Measurements from ENCODE around the gene ANAPC7. TPM values are rescaled to one million over a fixed set of nuclear protein-coding genes. Genes with fewer than 3 reads are reported as not detected.

Gene ANAPC7, protein sequence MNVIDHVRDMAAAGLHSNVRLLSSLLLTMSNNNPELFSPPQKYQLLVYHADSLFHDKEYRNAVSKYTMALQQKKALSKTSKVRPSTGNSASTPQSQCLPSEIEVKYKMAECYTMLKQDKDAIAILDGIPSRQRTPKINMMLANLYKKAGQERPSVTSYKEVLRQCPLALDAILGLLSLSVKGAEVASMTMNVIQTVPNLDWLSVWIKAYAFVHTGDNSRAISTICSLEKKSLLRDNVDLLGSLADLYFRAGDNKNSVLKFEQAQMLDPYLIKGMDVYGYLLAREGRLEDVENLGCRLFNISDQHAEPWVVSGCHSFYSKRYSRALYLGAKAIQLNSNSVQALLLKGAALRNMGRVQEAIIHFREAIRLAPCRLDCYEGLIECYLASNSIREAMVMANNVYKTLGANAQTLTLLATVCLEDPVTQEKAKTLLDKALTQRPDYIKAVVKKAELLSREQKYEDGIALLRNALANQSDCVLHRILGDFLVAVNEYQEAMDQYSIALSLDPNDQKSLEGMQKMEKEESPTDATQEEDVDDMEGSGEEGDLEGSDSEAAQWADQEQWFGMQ
- 12.6 and 33.4 TPM in 2 replicates for total RNA-seq

DNA sequence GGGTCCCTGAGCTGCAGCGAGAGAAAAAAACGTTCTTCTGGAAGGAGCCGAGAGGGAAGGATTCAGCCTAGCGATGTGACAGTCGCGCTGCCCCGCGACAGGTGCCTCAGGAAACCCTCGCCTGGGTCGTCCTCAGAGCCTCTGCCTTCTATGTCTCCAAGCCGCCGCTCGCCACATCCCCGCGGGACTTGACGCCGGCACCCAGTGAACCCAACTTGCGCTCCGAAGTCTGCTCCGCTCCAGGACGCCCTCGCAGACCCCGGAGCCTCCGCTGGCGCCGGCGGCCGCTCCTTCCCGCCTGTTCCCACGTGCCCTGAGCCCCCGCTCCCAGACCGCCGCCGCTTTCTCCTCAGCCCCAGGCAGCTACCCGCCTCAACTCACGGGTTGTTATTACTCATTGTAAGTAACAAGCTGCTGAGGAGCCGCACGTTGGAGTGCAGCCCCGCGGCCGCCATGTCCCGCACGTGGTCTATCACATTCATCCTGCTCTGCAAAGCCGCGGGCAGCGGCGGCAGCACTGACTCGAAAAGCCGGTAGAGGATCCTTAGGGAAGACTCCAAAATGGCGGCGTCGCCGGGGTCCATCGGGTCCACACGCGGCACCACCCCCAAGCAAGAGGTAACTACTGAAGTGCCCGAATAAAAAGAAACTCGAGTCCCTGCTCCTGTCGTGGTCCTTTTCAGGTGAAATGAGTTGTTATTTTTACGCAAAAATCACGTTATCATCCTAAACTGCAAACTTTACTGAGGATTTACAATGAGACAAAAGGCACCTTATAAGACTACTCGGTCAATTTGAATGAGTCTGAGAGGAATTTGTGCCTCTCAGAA, at the start of gene ANAPC7:
Gene ANAPC7 (minus strand): TSS at position 563 of the 830 bp plus-strand sequence. CDS start 81 bp downstream, at position 482.

DNA sequence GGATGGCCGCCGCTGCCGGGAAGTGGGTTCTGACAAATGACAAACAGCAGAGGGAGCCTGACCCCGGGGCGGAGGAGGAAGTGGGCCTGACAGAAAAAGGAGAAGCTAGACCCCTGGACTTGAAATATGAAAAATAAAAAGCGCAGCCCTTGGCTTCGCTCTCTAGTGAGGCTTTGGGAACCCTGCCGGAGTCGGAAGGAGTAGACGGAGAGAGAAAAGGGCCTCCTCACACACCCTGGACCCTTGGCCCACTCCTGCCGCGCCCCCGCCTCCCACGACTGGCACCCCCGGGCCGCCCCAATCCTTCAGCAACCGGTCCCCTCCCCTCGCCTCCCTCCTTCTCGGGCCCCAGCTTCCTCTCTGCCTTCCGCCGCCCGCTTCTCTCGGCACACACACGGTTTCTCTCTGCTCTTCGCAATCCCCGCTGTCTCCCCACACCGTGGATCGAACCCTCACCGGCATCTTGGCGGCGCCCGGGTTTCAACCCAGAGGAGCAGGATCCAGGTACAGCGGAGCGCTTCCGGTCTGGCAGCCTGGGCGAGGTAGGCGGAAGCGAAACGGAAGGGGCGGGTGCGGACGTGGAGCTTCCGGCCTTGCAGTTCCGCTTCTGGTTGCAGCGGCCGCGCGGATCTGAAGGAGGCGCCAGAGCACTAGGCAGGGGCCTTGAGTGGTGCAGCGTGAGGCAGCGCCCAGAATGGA, 46.4 kb upstream of the ANAPC7 start, which contains the start of gene ARPC3:
Gene ARPC3 (minus strand): TSS at position 539 of the 699 bp plus-strand sequence. CDS start 77 bp downstream, at position 462.

Other genes with a start within 250 kb of the ANAPC7 start
- 97.0 and 162 TPM in 2 replicates for gene ATP2A2, start 122.5 kb downstream of the ANAPC7 start, total RNA-seq
- gene ARPC3, start 46.6 kb upstream of the ANAPC7 start, total RNA-seq, result 429 and 927 TPM in 2 replicates
- gene GPN3, start 64.5 kb upstream of the ANAPC7 start, total RNA-seq, result 18.4 and 24.7 TPM in 2 replicates
- gene FAM216A, start 65.1 kb upstream of the ANAPC7 start, total RNA-seq, result 14.9 and 16.4 TPM in 2 replicates
- gene VPS29, start 98.4 kb upstream of the ANAPC7 start, total RNA-seq, result 41.3 and 57.1 TPM in 2 replicates
- gene RAD9B, start 98.6 kb upstream of the ANAPC7 start, total RNA-seq, result 0.32 and 0.39 TPM in 2 replicates
- gene PPTC7, start 179.6 kb upstream of the ANAPC7 start, total RNA-seq, result 6.2 and 10.5 TPM in 2 replicates
- 22.9 and 75.0 TPM in 2 replicates for gene TCTN1, start 210.4 kb upstream of the ANAPC7 start, total RNA-seq